ENCODE data around the gene INHBE.

DNA sequence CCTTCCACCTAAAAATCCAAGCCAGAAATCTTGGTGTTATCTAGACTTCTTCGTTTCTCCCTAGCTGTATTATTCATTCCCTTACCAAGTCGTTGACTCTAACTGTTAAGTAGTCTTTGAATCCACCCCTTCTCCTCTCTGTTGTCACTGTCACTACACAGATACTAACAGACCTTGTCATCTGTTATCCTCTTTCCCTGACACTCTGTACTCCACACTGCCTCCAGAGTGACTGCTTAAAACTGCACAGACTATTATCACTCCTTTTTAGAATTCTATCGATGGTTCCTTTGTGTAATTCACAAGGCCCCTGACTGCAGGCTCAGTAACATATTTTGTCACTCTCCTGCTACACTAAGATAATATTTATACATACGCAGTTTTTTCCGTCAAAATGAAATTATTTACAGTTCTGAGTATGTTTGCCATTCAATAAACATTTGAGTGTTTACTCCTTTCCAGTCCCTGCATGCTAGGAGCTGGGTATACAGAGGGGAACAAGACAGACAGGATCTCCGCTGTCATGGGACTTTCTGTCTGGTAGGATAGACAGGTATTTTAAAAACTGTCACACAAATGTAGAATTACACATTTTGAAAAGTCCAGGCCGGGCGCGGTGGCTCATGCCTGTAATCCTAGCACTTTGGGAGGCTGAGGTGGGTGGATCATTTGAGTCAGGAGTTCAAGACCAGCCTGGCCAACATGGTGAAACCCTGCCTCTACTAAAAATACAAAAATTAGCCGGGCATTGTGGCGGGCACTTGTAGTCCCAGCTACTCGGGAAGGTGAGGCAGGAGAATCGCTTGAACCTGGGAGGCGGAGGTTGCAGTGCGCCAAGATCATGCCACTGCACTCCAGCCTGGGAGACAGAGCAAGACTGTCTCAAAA is 36.5 kb downstream of the INHBE start:
- TF ChIP-seq, protein P1, sequence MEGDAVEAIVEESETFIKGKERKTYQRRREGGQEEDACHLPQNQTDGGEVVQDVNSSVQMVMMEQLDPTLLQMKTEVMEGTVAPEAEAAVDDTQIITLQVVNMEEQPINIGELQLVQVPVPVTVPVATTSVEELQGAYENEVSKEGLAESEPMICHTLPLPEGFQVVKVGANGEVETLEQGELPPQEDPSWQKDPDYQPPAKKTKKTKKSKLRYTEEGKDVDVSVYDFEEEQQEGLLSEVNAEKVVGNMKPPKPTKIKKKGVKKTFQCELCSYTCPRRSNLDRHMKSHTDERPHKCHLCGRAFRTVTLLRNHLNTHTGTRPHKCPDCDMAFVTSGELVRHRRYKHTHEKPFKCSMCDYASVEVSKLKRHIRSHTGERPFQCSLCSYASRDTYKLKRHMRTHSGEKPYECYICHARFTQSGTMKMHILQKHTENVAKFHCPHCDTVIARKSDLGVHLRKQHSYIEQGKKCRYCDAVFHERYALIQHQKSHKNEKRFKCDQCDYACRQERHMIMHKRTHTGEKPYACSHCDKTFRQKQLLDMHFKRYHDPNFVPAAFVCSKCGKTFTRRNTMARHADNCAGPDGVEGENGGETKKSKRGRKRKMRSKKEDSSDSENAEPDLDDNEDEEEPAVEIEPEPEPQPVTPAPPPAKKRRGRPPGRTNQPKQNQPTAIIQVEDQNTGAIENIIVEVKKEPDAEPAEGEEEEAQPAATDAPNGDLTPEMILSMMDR (IDR thresholded peaks at IDR 0.05; ENCODE audit: poor library complexity, severe bottlenecking) = peak; percentile 63
- TF ChIP-seq EZH2 (IDR thresholded peaks at IDR 0.05; ENCODE audit: borderline replicate concordance, insufficient read depth, low read length, poor library complexity, severe bottlenecking) = no peak
- TF ChIP-seq SMC3 (conservative IDR thresholded peaks at IDR 0.05; ENCODE audit: poor library complexity) = no peak
- TF ChIP-seq EP300 (conservative IDR thresholded peaks at IDR 0.05; ENCODE audit: poor library complexity, severe bottlenecking) = peak; percentile 21
- TF ChIP-seq, protein P2, sequence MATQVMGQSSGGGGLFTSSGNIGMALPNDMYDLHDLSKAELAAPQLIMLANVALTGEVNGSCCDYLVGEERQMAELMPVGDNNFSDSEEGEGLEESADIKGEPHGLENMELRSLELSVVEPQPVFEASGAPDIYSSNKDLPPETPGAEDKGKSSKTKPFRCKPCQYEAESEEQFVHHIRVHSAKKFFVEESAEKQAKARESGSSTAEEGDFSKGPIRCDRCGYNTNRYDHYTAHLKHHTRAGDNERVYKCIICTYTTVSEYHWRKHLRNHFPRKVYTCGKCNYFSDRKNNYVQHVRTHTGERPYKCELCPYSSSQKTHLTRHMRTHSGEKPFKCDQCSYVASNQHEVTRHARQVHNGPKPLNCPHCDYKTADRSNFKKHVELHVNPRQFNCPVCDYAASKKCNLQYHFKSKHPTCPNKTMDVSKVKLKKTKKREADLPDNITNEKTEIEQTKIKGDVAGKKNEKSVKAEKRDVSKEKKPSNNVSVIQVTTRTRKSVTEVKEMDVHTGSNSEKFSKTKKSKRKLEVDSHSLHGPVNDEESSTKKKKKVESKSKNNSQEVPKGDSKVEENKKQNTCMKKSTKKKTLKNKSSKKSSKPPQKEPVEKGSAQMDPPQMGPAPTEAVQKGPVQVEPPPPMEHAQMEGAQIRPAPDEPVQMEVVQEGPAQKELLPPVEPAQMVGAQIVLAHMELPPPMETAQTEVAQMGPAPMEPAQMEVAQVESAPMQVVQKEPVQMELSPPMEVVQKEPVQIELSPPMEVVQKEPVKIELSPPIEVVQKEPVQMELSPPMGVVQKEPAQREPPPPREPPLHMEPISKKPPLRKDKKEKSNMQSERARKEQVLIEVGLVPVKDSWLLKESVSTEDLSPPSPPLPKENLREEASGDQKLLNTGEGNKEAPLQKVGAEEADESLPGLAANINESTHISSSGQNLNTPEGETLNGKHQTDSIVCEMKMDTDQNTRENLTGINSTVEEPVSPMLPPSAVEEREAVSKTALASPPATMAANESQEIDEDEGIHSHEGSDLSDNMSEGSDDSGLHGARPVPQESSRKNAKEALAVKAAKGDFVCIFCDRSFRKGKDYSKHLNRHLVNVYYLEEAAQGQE (IDR thresholded peaks at IDR 0.05; ENCODE audit: borderline replicate concordance) = no peak

Data from neural cell (in vitro differentiated cells).